ENCODE results near the gene XCL2.
"Not testable (repeated sequence)": the region's sequence is repeated elsewhere in the genome, so short reads cannot be mapped to it uniquely, and the experiment has no call there.

The XCL2 gene

GRCh38 chr1:168543840-168544498, at the start of gene XCL2:
TSS of gene XCL2 (minus strand) at chr1:168543997. CDS start at chr1:168543964, 33 bp downstream.
- not testable (repeated sequence) for DNase-seq

GRCh38 chr1:168591641-168592250, 47.9 kb upstream of the XCL2 start:
- DNase-seq = no peak

- no peak for DNase-seq
These were observed 47.3 kb upstream of the XCL2 start for GRCh38 chr1:168591066-168591465.

GRCh38 chr1:168589167-168589566, 45.4 kb upstream of the XCL2 start:
- DNase-seq = no peak

GRCh38 chr1:168585937-168586336, 42.1 kb upstream of the XCL2 start:
- DNase-seq = no peak

- DNase-seq = no peak
These were observed 41.4 kb upstream of the XCL2 start for GRCh38 chr1:168585191-168585590.

- DNase-seq = no peak
These were observed 39.8 kb upstream of the XCL2 start for GRCh38 chr1:168583571-168583970.

GRCh38 chr1:168582688-168583336, 39.0 kb upstream of the XCL2 start:
- no peak for DNase-seq

- no peak for DNase-seq
These were observed 38.2 kb upstream of the XCL2 start for GRCh38 chr1:168581817-168582572.

GRCh38 chr1:168580991-168581390, 37.2 kb upstream of the XCL2 start:
- not testable (repeated sequence) for DNase-seq

- not testable (repeated sequence) for DNase-seq
These were observed 36.5 kb upstream of the XCL2 start for GRCh38 chr1:168580290-168580689.

- DNase-seq = not testable (repeated sequence)
These were observed 34.9 kb upstream of the XCL2 start for GRCh38 chr1:168578531-168579185.

GRCh38 chr1:168576245-168576688, 32.5 kb upstream of the XCL2 start, which contains the start of gene XCL1:
TSS of gene XCL1 (plus strand) at chr1:168576605. CDS start at chr1:168576638, 33 bp downstream.
- not testable (repeated sequence) for DNase-seq

GRCh38 chr1:168574234-168574633, 30.4 kb upstream of the XCL2 start:
- DNase-seq = not testable (repeated sequence)

GRCh38 chr1:168572633-168573032, 28.8 kb upstream of the XCL2 start:
- no peak for DNase-seq

- no peak for DNase-seq
These were observed 26.9 kb upstream of the XCL2 start for GRCh38 chr1:168570652-168571051.

GRCh38 chr1:168568346-168568745, 24.5 kb upstream of the XCL2 start:
- no peak for DNase-seq

- DNase-seq = no peak
These were observed 23.8 kb upstream of the XCL2 start for GRCh38 chr1:168567568-168567967.

- no peak for DNase-seq
These were observed 23.2 kb upstream of the XCL2 start for GRCh38 chr1:168567007-168567406.

GRCh38 chr1:168565825-168566224, 22.0 kb upstream of the XCL2 start:
- no peak for DNase-seq

GRCh38 chr1:168561989-168562388, 18.2 kb upstream of the XCL2 start:
- no peak for DNase-seq

GRCh38 chr1:168560370-168560769, 16.6 kb upstream of the XCL2 start:
- DNase-seq = no peak

GRCh38 chr1:168556647-168557046, 12.8 kb upstream of the XCL2 start:
- DNase-seq = no peak

Measured in stimulated activated CD4-positive, alpha-beta T cell treated with anti-CD3 and anti-CD28 coated beads, Interleukin-4, amount 100 ng/mL, for 24 hours (primary cell).